Measurements from ENCODE around the gene EMILIN3.

EMILIN3 gene

GRCh38 chr20:41392295-41392694 is 25.7 kb upstream of the EMILIN3 start:
- H3K27me3 ChIP-seq (replicated peaks; ENCODE audit: control insufficient read depth, insufficient read depth, low read length, poor library complexity, severe bottlenecking), result no peaks in the 10 kb centered on the region
- no peak for DNase-seq
- no peaks in the 10 kb centered on the region for H3K9me3 ChIP-seq (ENCODE audit: control insufficient read depth, low read length)
- no peak overlapping the region for H3K4me3 ChIP-seq (ENCODE audit: insufficient read depth, low read depth, low read length, poor library complexity, severe bottlenecking)
- H3K36me3 ChIP-seq (ENCODE audit: control insufficient read depth, insufficient read depth, low read length), result no peaks in the 10 kb centered on the region
- no peak overlapping the region for H3K27ac ChIP-seq (ENCODE audit: insufficient read depth, low read length, poor library complexity, severe bottlenecking)
- H3K4me1 ChIP-seq (ENCODE audit: control insufficient read depth, insufficient read depth, low read length, poor library complexity, severe bottlenecking), result no peaks in the 10 kb centered on the region

GRCh38 chr20:41391587-41392001 is 25.0 kb upstream of the EMILIN3 start:
- H3K4me3 ChIP-seq (ENCODE audit: insufficient read depth, low read depth, low read length, poor library complexity, severe bottlenecking), result no peak overlapping the region
- no peaks in the 10 kb centered on the region for H3K9me3 ChIP-seq (ENCODE audit: control insufficient read depth, low read length)
- DNase-seq, result no peak
- H3K27me3 ChIP-seq (replicated peaks; ENCODE audit: control insufficient read depth, insufficient read depth, low read length, poor library complexity, severe bottlenecking), result no peaks in the 10 kb centered on the region
- H3K4me1 ChIP-seq (ENCODE audit: control insufficient read depth, insufficient read depth, low read length, poor library complexity, severe bottlenecking), result no peaks in the 10 kb centered on the region
- H3K27ac ChIP-seq (ENCODE audit: insufficient read depth, low read length, poor library complexity, severe bottlenecking), result no peak overlapping the region
- no peaks in the 10 kb centered on the region for H3K36me3 ChIP-seq (ENCODE audit: control insufficient read depth, insufficient read depth, low read length)

- Histone ChIP-seq H3K36me3 (ENCODE audit: control insufficient read depth, insufficient read depth, low read length) (no peaks in the 10 kb centered on the region), H3K27me3 (replicated peaks; ENCODE audit: control insufficient read depth, insufficient read depth, low read length, poor library complexity, severe bottlenecking) (no peaks in the 10 kb centered on the region), H3K4me1 (ENCODE audit: control insufficient read depth, insufficient read depth, low read length, poor library complexity, severe bottlenecking) (no peaks in the 10 kb centered on the region), H3K4me3 (ENCODE audit: insufficient read depth, low read depth, low read length, poor library complexity, severe bottlenecking) (no peak overlapping the region), H3K9me3 (ENCODE audit: control insufficient read depth, low read length) (no peaks in the 10 kb centered on the region), H3K27ac (ENCODE audit: insufficient read depth, low read length, poor library complexity, severe bottlenecking) (no peak overlapping the region)
- DNase-seq, result no peak
These were observed 24.3 kb upstream of the EMILIN3 start for GRCh38 chr20:41390889-41391288.

- DNase-seq, result no peak
- Histone ChIP-seq H3K27me3 (replicated peaks; ENCODE audit: control insufficient read depth, insufficient read depth, low read length, poor library complexity, severe bottlenecking) (no peaks in the 10 kb centered on the region), H3K4me3 (ENCODE audit: insufficient read depth, low read depth, low read length, poor library complexity, severe bottlenecking) (no peak overlapping the region), H3K4me1 (ENCODE audit: control insufficient read depth, insufficient read depth, low read length, poor library complexity, severe bottlenecking) (no peaks in the 10 kb centered on the region), H3K27ac (ENCODE audit: insufficient read depth, low read length, poor library complexity, severe bottlenecking) (no peak overlapping the region), H3K9me3 (ENCODE audit: control insufficient read depth, low read length) (no peaks in the 10 kb centered on the region), H3K36me3 (ENCODE audit: control insufficient read depth, insufficient read depth, low read length) (no peaks in the 10 kb centered on the region)
These were observed 20.8 kb upstream of the EMILIN3 start for GRCh38 chr20:41387444-41387851.

GRCh38 chr20:41386502-41387427 is 20.1 kb upstream of the EMILIN3 start:
- DNase-seq, result no peak
- no peak overlapping the region for H3K4me3 ChIP-seq (ENCODE audit: insufficient read depth, low read depth, low read length, poor library complexity, severe bottlenecking)
- no peaks in the 10 kb centered on the region for H3K4me1 ChIP-seq (ENCODE audit: control insufficient read depth, insufficient read depth, low read length, poor library complexity, severe bottlenecking)

GRCh38 chr20:41382791-41383305 is 16.2 kb upstream of the EMILIN3 start:
- Histone ChIP-seq H3K4me1 (ENCODE audit: control insufficient read depth, insufficient read depth, low read length, poor library complexity, severe bottlenecking) (no peaks in the 10 kb centered on the region), H3K27me3 (replicated peaks; ENCODE audit: control insufficient read depth, insufficient read depth, low read length, poor library complexity, severe bottlenecking) (no peaks in the 10 kb centered on the region), H3K27ac (ENCODE audit: insufficient read depth, low read length, poor library complexity, severe bottlenecking) (no peak overlapping the region), H3K36me3 (ENCODE audit: control insufficient read depth, insufficient read depth, low read length) (no peaks in the 10 kb centered on the region), H3K9me3 (ENCODE audit: control insufficient read depth, low read length) (no peaks in the 10 kb centered on the region), H3K4me3 (ENCODE audit: insufficient read depth, low read depth, low read length, poor library complexity, severe bottlenecking) (no peak overlapping the region)
- no peak for DNase-seq

More at GRCh38 chr20:41386502-41387427, 20.1 kb upstream of the EMILIN3 start:
- no peaks in the 10 kb centered on the region for H3K36me3 ChIP-seq (ENCODE audit: control insufficient read depth, insufficient read depth, low read length)
- no peak overlapping the region for H3K27ac ChIP-seq (ENCODE audit: insufficient read depth, low read length, poor library complexity, severe bottlenecking)
- no peaks in the 10 kb centered on the region for H3K9me3 ChIP-seq (ENCODE audit: control insufficient read depth, low read length)
- no peaks in the 10 kb centered on the region for H3K27me3 ChIP-seq (replicated peaks; ENCODE audit: control insufficient read depth, insufficient read depth, low read length, poor library complexity, severe bottlenecking)

GRCh38 chr20:41380551-41381193 is 14.1 kb upstream of the EMILIN3 start:
- no peak for DNase-seq
- Histone ChIP-seq H3K4me3 (ENCODE audit: insufficient read depth, low read depth, low read length, poor library complexity, severe bottlenecking) (no peak overlapping the region), H3K9me3 (ENCODE audit: control insufficient read depth, low read length) (no peaks in the 10 kb centered on the region), H3K27me3 (replicated peaks; ENCODE audit: control insufficient read depth, insufficient read depth, low read length, poor library complexity, severe bottlenecking) (no peaks in the 10 kb centered on the region), H3K4me1 (ENCODE audit: control insufficient read depth, insufficient read depth, low read length, poor library complexity, severe bottlenecking) (no peaks in the 10 kb centered on the region), H3K36me3 (ENCODE audit: control insufficient read depth, insufficient read depth, low read length) (no peaks in the 10 kb centered on the region), H3K27ac (ENCODE audit: insufficient read depth, low read length, poor library complexity, severe bottlenecking) (no peak overlapping the region)

- no peak for DNase-seq
- no peaks in the 10 kb centered on the region for H3K27me3 ChIP-seq (replicated peaks; ENCODE audit: control insufficient read depth, insufficient read depth, low read length, poor library complexity, severe bottlenecking)
These were observed 12.9 kb upstream of the EMILIN3 start for GRCh38 chr20:41379551-41379950.

GRCh38 chr20:41377275-41377674 is 10.7 kb upstream of the EMILIN3 start:
- Histone ChIP-seq H3K4me3 (ENCODE audit: insufficient read depth, low read depth, low read length, poor library complexity, severe bottlenecking) (no peak overlapping the region), H3K27ac (ENCODE audit: insufficient read depth, low read length, poor library complexity, severe bottlenecking) (no peak overlapping the region), H3K27me3 (replicated peaks; ENCODE audit: control insufficient read depth, insufficient read depth, low read length, poor library complexity, severe bottlenecking) (no peaks in the 10 kb centered on the region), H3K9me3 (ENCODE audit: control insufficient read depth, low read length) (no peaks in the 10 kb centered on the region), H3K4me1 (ENCODE audit: control insufficient read depth, insufficient read depth, low read length, poor library complexity, severe bottlenecking) (no peaks in the 10 kb centered on the region), H3K36me3 (ENCODE audit: control insufficient read depth, insufficient read depth, low read length) (no peaks in the 10 kb centered on the region)
- no peak for DNase-seq

More at GRCh38 chr20:41379551-41379950, 12.9 kb upstream of the EMILIN3 start:
- H3K36me3 ChIP-seq (ENCODE audit: control insufficient read depth, insufficient read depth, low read length), result no peaks in the 10 kb centered on the region
- no peaks in the 10 kb centered on the region for H3K9me3 ChIP-seq (ENCODE audit: control insufficient read depth, low read length)
- H3K27ac ChIP-seq (ENCODE audit: insufficient read depth, low read length, poor library complexity, severe bottlenecking), result no peak overlapping the region
- no peaks in the 10 kb centered on the region for H3K4me1 ChIP-seq (ENCODE audit: control insufficient read depth, insufficient read depth, low read length, poor library complexity, severe bottlenecking)
- H3K4me3 ChIP-seq (ENCODE audit: insufficient read depth, low read depth, low read length, poor library complexity, severe bottlenecking), result no peak overlapping the region

- no peak for DNase-seq
- no peaks in the 10 kb centered on the region for H3K9me3 ChIP-seq (ENCODE audit: control insufficient read depth, low read length)
- H3K4me1 ChIP-seq (ENCODE audit: control insufficient read depth, insufficient read depth, low read length, poor library complexity, severe bottlenecking), result no peaks in the 10 kb centered on the region
- no peak overlapping the region for H3K4me3 ChIP-seq (ENCODE audit: insufficient read depth, low read depth, low read length, poor library complexity, severe bottlenecking)
- H3K36me3 ChIP-seq (ENCODE audit: control insufficient read depth, insufficient read depth, low read length), result no peaks in the 10 kb centered on the region
- H3K27ac ChIP-seq (ENCODE audit: insufficient read depth, low read length, poor library complexity, severe bottlenecking), result no peak overlapping the region
- H3K27me3 ChIP-seq (replicated peaks; ENCODE audit: control insufficient read depth, insufficient read depth, low read length, poor library complexity, severe bottlenecking), result no peaks in the 10 kb centered on the region
These were observed 9.7 kb upstream of the EMILIN3 start for GRCh38 chr20:41376349-41376748.

Measured in effector memory CD4-positive, alpha-beta T cell (primary cell).